Endothelial cell (in vitro differentiated cells): ENCODE results near the gene ZBED4. TPM values are rescaled to one million over a fixed set of nuclear protein-coding genes. Genes with fewer than 3 reads are reported as not detected.

Experiments
- DNase-seq: peaks from one replicate; pipeline ENCODE4 v3.0.0; 2021; ENCODE audit warnings: low spot score
- H3K27ac Mint-ChIP-seq: one replicate; pipeline ENCODE4 v1.8.0; 2021; ENCODE audit warnings: mixed read lengths, inconsistent platforms; ENCODE audit not compliant: unreplicated experiment
- H3K27me3 Mint-ChIP-seq: one replicate; pipeline ENCODE4 v1.8.0; 2021; ENCODE audit warnings: mild to moderate bottlenecking, moderate library complexity, mixed read lengths, inconsistent platforms; ENCODE audit not compliant: unreplicated experiment
- H3K36me3 Mint-ChIP-seq: one replicate; pipeline ENCODE4 v1.8.0; 2021; ENCODE audit warnings: mild to moderate bottlenecking, low read depth, mixed read lengths, inconsistent platforms; ENCODE audit not compliant: unreplicated experiment
- H3K4me1 Mint-ChIP-seq: one replicate; pipeline ENCODE4 v1.8.0; 2021; ENCODE audit warnings: mild to moderate bottlenecking, mixed read lengths, inconsistent platforms; ENCODE audit not compliant: unreplicated experiment
- H3K4me3 Mint-ChIP-seq: one replicate; pipeline ENCODE4 v1.8.0; 2021; ENCODE audit warnings: mild to moderate bottlenecking, mixed read lengths, inconsistent platforms; ENCODE audit not compliant: unreplicated experiment
- H3K9me3 Mint-ChIP-seq: one replicate; pipeline ENCODE4 v1.8.0; 2021; ENCODE audit warnings: mixed read lengths, inconsistent platforms; ENCODE audit not compliant: unreplicated experiment
- total RNA-seq: library from RNA; stranded (reverse); fragmentation: NEBNext Ultra II Directional; extraction: Animal tissue kit (Norgen Biotek cat#: 25700); gene quantifications from one replicate; pipeline ENCODE4 v1.2.1, GENCODE V29; 2021; ENCODE audit not compliant: unreplicated experiment
- TF ChIP-seq, protein P1 (sequence below): fragments of 200-600 bp; sonication (generic); IDR thresholded peaks from one replicate; pipeline ENCODE4 v1.5.0; 2021; ENCODE audit warnings: antibody characterized with exemption; ENCODE audit not compliant: unreplicated experiment

The ZBED4 gene
- total RNA-seq, 1 donor from 2014 or later: 22.6 TPM

DNA sequence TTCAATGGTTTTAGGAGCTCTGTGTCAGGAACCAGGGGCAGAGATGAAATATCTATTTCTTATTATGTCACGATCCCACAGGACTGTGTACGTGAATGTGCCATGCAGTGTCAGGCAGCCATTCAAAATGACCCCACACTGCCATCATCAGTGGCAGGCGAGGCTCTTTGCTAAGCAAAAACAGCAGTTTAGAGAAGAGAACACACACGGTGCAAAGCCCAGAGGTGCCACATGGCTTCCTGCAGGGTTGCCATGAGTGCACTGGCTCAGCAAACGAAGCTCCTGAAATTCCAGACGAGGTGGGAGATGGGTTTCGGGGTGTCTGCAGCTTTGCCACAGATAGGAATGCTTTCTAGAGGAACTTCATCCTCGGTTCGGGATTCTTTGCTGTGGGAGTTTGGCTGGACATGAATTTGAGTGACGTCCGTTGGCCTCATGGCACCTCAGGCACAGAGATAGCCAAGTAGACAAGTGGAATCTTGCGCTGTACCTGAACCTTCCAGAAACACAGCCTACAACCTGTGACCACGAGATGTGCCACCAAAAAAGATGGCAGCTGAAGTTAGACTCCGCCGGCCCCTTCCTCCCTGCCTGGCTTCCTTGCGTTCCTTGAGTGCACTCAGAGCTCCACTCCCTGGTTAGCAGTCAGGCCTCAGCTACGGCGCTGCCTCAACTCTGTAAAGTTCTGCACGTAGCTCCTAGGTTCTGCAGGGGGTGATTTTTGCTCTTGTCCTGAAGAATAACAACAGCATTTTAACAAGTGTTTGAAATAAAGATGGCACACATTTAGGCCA lies 7.8 kb upstream of the ZBED4 start:
- H3K36me3 Mint-ChIP-seq: peaks cover 2% of the 10 kb centered on the region
- no peaks in the 10 kb centered on the region for H3K9me3 Mint-ChIP-seq
- H3K4me1 Mint-ChIP-seq: no peaks in the 10 kb centered on the region
- peaks cover 23% of the 10 kb centered on the region for H3K27me3 Mint-ChIP-seq
- TF ChIP-seq, protein P1, sequence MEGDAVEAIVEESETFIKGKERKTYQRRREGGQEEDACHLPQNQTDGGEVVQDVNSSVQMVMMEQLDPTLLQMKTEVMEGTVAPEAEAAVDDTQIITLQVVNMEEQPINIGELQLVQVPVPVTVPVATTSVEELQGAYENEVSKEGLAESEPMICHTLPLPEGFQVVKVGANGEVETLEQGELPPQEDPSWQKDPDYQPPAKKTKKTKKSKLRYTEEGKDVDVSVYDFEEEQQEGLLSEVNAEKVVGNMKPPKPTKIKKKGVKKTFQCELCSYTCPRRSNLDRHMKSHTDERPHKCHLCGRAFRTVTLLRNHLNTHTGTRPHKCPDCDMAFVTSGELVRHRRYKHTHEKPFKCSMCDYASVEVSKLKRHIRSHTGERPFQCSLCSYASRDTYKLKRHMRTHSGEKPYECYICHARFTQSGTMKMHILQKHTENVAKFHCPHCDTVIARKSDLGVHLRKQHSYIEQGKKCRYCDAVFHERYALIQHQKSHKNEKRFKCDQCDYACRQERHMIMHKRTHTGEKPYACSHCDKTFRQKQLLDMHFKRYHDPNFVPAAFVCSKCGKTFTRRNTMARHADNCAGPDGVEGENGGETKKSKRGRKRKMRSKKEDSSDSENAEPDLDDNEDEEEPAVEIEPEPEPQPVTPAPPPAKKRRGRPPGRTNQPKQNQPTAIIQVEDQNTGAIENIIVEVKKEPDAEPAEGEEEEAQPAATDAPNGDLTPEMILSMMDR: no peak
- H3K4me3 Mint-ChIP-seq: no peak overlapping the region
- DNase-seq: no peak
- H3K27ac Mint-ChIP-seq: no peak overlapping the region

DNA sequence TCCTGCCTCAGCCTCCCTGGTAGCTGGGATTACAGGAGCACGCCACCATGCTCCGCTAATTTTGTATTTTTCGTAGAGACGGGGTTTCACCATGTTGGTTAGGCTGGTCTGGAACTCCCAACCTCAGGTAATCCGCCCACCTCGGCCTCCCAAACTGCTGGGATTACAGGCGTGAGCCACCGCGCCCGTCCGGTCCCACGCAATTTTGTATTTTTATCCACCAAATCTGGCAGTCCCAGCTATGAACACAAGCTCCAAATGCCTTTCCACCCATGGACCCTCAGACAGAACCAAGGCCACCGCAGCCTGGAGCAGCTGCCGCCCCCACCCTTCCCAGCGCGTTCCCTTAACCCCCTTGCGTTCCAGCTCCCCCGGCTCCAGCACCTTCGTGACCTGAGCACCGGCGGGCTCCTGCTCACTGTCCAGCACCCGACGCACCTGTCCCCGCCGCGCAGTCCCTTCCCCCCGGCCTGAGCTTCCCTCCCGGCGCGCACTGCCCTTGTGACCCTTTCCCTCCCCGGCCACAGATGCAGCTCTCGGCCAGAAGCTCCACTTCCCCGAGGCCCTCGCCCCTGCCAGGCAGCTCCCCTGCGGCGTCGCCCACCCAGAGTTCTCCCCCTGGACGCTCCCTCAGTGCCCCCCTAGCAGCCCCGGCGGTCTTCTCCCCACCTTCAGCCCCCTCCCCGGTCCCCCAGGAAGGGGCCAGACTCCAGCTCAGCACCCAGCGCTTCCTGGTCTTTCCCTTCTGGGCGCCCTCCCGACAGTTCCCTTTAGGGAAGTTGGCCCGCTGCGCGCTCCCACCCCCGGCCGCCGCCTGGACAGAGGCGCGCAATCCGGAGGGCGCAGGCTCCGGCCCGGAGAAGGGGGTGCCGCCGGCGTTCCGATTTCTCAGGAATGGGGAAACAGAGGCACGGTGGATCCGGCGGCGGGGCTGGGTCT lies 5.6 kb upstream of the ZBED4 start:
- Mint-ChIP-seq H3K27ac (no peak overlapping the region), H3K36me3 (peaks cover 3% of the 10 kb centered on the region), H3K27me3 (peaks cover 38% of the 10 kb centered on the region), H3K9me3 (no peaks in the 10 kb centered on the region), H3K4me1 (no peaks in the 10 kb centered on the region), H3K4me3 (peak overlapping the region; percentile 82)
- TF ChIP-seq, protein P1: no peak
- no peak for DNase-seq

DNA sequence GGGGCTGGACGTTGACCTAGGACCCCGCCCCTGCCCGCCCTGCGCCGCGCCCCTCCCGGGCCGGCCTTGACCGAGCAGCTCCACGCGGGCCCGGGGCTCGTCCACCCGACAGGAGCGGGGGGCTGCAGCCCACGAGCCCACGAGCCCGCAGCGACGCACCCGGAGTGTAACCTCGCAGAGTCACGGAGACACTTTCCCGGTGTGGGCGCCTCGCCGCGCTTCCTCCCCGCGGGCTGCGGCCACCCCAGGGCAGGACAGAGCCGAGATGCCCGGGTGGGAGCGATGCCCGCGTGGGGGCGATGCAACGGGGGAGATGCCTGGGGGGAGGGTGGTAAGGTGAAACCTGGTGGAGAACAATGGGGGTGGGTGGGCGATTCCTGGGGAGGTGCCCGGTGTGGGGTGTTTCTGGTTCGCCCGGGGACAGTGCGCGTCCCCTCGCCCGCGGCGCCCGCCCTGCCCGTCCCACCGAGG lies 4.9 kb upstream of the ZBED4 start:
- H3K36me3 Mint-ChIP-seq: peaks cover 3% of the 10 kb centered on the region
- TF ChIP-seq, protein P1: no peak
- no peak overlapping the region for H3K27ac Mint-ChIP-seq
- H3K27me3 Mint-ChIP-seq: peaks cover 38% of the 10 kb centered on the region
- H3K4me3 Mint-ChIP-seq: no peak overlapping the region
- H3K9me3 Mint-ChIP-seq: no peaks in the 10 kb centered on the region
- no peaks in the 10 kb centered on the region for H3K4me1 Mint-ChIP-seq
- DNase-seq: no peak

DNA sequence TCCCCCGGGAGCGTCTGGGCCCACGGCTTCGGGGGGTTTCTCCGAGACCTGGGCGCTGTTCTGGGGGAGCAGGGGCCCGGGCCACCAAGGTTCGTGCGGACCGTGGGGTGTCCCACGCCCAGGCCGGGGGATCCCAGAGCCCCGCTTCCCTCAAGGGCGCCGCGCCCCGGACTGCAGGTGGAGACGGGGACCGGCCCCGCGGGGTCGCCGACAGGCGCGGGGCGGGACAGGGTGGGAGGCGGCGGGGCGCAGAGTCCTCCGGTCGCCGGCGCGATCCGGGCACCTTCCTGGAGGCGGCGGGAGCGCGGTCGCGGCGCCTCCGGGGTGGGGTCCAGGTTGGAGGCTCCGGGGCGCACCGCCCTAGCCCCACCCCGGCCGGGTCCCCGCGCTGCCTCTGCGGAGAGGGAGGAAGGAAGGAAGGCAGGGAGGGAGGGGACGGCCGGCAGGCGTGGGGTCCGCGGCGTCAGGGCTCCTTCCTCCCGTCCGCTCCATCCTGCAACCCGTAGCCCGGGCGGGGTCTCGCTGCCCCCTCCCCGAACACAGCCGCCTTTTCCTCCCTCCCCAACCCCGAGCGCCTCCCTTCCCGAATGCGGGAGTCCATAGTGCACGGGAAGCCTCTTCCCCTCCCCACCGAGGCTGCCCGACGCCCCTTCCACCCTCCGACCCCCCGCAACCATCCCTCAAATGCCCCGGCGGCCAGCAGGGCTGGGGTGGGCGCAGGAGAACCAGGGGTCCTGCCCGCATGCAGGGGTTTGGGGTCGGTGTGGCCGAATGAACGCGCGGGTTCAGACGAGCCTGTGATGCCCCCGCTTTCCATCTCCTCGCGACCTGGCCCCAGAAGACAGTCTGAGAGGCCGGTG lies 4.3 kb upstream of the ZBED4 start:
- Mint-ChIP-seq H3K27ac (no peak overlapping the region), H3K9me3 (no peaks in the 10 kb centered on the region), H3K36me3 (peaks cover 4% of the 10 kb centered on the region), H3K27me3 (peaks cover 39% of the 10 kb centered on the region), H3K4me3 (no peak overlapping the region), H3K4me1 (peaks cover under 1% of the 10 kb centered on the region)
- TF ChIP-seq, protein P1: no peak
- no peak for DNase-seq
